GM18498 (cell line): ENCODE measurements around the gene IFI27L1.
A peak's percentile ranks its signal among the peaks of the same experiment; 100 is the strongest.

Source experiments
- ATAC-seq: cut with Tn5 transposase; IDR thresholded peaks from one replicate; pipeline ENCODE4 v1.9.1; 2021; ENCODE audit warnings: mild to moderate bottlenecking, moderate library complexity; ENCODE audit not compliant: unreplicated experiment

IFI27L1 gene

DNA sequence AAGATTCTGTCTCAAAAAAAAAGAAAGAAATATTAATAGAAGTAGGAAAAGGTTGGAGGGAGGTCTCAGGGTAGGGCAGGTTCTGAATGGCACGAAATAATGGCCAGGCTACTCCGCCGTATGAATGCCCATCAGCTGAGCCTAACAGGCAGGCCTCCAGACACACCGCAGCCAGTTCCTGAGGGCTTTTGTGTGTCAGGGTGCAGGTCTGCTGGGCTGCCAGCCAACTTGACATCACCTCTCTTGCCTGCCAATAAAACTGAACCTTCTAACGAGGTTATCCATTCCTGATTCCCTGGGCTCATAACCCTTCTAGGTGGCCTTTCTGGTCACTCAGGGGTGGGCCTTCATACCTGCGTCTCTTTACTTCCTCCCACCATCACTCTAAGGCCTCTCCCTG is 32.4 kb downstream of the IFI27L1 start:
- no peak for ATAC-seq

DNA sequence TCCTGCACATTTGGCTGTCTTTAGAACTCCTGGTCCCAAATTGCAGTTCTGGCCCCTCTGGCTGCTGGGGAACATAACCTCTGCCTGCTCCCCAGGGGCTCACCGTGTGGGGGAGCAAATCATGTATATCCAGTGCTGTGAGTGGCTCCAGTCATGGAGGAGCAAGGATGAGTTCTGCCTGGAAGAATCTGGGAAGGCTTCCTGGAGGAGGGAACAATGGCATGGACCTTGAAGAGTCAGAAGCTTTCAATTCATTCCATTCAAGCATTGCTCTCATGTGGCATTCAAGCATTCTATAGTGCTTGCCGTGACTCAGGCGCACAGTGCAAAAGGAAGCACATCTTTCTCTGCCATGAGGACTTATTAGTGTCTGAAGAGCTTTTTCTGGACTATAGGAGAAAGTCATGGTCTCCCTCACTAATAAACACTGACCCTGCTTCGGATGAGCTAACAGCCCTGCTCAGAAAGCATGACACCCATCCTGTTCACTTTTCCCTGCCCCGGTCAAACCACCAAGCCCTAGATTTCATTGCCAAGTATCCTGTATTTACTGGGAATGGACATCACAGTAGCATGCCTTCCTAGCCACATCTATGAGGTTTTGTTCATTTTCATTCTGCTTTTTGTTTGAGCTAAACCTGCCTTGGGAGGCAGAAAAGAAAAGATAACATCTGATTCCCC is 32.9 kb downstream of the IFI27L1 start:
- ATAC-seq = no peak

DNA sequence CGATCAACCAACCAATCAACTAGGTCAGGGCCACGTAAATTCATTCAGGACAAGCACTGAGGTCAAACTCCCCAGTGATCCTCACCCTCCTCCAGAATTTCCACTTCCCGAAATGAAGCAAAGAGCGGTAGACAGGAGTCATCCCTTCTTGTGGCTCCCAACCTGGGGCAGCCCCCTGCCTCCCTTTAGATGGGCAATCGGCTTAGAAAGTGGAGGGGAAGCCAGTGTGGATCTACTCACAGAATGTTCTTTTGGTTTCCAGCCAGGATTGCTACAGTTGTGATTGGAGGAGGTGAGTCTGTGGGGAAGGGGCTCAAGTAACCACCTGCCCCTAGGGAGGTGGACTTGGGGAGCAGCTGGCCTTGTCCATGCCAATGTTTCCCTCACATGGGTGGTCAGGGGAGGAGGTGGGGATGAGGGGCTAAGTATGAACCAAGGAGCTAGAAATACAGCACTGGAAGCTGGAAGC is 33.5 kb downstream of the IFI27L1 start:
- no peak for ATAC-seq

DNA sequence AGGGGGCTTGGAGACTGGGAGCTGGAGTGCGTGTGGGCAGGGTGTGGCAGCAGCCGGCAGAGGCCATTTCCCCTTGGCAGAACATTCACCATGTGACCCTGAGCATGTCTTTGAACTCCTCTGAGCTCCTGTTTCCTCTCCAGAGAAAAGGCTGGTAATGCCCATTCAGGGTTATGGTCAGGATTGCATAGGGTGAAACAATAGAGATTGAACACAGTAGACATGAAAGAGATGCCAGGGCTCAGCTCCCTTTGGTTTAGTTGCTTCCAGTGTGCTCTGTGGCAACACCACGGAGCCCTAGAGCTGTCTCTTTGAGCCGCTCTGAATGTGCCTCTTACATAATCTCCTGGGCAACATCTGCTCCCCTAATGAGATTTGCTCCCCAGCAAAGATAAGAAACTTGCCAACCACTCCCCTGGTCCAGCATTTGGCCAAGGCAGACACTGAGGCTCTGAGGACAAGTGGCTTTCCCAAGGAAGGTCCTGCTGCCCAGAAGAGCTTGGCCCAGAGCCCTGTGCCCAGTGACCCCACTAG is 34.0 kb downstream of the IFI27L1 start:
- no peak for ATAC-seq

DNA sequence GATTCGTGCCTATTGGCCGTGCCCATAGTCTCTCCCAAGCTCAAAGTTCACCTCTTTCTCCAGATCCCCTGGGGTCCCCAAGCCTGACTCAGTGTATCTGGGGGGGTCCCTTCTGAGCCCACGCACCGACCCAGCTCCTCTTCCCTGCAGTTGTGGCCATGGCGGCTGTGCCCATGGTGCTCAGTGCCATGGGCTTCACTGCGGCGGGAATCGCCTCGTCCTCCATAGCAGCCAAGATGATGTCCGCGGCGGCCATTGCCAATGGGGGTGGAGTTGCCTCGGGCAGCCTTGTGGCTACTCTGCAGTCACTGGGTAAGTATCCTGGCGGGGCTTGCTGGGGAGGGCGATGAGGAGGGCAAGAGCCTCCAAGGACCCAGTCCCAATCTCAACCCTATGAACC is 34.5 kb downstream of the IFI27L1 start:
- no peak for ATAC-seq

DNA sequence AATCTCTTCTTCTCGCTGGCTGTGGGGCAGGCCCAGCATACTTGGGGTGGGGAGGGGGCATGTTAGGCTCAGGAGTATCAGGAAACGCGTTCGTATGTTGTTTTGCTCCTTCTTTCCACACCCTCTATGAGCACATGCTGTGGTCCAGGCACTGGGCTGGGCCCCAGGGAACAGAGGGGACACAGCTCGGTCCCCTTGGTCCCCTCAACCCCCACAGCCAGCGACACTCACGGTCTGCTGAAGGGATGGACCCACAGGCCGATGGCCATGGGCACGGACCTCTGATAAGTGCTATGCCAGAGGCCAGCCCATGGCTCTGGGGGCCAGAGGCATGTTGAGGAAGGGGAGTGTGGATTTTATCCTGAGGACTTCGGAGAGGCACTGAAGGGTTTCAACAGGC is 35.6 kb downstream of the IFI27L1 start:
- no peak for ATAC-seq

DNA sequence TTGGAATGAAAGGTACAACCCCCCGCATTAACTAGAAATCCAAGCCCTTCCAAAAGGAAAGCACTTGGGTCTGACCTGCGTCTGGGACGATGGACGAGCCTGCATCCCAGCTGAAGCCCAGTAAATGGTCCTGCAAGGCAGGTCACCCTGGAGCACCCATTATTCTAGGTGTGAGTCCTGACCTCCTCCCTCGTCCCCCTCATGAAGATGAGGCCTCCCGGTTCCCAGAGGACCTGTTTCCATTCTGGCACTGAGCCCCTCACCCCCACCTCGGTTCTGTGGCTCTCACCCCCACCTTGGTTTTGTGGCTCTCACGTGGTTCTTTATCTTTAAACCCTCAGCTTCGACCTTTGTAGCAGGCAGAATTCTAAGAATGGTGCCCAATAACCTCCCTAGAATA is 36.7 kb downstream of the IFI27L1 start:
- no peak for ATAC-seq

DNA sequence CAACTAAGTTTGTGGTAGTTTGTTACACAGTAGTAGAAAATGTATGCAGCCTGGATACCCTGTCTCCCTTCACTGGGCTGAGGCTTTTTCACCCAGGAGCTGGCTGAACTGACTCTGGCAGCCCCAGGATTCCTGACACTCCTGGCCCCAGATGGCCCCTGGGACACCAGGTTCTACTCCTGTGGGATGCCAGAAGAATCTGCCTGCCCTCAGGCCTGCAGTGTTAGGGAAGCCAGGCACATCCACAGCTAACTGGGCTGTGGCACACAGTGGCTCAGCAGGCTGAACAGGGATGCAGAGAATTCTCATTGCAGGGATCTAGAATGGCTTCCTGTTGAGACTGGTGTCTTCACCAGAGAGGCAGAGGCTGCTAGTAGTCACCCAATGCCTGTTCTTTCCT is 38.0 kb downstream of the IFI27L1 start:
- ATAC-seq = no peak

DNA sequence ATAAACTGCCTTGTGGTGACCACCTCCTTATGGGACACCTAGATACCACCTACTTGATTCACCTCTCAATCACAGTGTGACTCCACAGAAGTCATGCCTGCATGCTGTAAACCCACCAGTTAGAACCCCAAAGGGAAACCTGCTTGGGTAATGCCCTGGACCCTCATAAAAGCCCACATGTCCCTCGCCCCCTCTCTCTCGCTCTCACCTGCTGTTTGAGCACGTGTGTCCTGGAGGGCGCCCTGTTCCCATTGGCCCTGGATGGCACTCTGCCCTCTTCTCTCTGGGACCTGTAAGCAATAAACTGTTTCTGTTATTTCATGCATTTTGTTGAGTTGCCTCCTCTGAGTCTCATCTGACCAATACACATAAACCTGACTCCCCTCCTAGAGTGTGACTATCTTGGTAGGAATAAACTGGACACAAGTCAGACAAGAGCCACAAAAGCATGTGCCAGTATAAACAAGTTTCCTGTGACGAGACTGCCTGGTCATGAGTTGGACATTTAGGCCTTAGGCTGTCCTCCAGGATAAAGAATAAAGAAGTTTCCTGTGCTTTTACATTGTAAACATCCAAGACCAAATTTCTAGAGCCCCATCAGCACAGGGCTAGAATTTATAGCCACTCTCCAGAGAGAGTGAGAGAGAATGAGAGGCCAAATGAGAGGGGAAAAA is 39.7 kb downstream of the IFI27L1 start:
- ATAC-seq = no peak

DNA sequence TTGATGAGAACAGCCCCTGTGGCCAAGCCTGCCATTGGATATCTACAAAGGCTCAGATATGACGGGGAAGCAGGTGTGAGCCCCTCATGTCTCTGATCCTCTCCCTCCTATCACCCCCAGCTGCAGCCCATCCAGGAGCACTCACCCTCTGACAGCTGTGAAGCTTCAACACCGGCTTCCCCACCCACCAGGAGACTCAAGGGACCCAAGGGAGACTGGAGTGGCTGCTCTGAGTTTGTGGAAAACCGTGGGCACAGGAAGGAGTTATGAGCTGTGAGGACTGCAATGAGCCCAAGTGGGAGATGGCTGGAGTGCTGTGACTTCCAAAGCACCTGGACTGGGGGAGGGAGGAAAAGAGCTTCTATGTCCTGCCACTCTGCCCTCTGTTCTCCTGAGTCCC is 40.4 kb downstream of the IFI27L1 start:
- no peak for ATAC-seq

DNA sequence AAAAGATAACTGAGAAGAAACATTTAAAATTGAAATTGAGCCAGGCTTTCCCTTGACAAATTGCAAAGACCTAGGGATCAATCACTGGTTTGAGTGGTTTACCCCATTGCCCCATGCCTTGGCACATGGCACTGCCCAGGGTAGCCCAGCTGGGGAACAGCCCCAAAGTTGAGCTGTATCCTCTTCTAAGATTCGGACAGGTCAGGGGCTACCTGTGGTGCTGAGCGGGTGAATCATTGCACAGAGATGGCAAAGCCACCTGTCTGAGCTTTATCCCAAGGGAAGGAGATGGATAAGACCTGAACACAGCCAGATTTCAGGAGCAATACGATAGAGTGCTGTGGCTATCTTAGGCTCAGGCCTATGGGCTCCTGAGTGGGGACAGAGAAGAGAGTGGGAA is 41.3 kb downstream of the IFI27L1 start:
- ATAC-seq = no peak

DNA sequence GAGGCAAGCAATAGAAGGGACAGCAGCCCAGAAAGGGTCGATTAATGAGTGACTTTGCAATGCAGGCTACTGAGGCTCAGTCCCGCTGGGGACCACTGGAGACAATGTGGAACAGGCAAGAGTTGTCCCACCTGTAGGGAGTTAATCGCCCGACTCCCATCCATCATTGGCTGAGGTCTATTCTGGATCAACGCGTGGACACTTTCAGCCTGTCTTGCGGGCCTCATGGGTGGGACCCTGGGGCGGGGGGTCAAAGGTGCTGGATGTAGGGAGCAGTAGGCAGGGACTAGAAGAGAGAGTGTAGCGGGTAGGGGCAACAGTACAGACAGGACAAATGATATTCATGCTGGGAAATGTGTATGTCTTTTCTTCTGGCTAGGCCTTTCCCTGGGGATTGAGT is 42.2 kb downstream of the IFI27L1 start:
- ATAC-seq = no peak

DNA sequence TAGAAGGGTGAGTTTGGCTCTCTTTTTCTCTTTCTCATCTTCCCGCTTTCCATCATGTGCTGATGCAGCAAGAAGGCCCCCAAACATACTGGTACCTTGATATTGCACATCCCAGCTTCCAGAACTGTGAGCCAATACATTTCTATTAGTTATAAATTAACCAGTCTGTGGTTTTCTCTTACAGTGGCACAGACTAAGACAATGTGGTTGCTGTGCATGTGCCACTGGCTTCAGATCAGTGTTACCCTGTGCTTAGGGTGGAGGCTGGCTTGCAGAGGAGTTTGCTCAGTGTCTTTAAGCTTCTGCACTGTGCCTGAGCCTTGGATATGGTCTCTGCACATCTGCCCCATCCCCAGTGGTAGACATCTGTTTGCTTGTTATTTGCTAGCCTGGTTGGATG is 42.8 kb downstream of the IFI27L1 start:
- no peak for ATAC-seq

DNA sequence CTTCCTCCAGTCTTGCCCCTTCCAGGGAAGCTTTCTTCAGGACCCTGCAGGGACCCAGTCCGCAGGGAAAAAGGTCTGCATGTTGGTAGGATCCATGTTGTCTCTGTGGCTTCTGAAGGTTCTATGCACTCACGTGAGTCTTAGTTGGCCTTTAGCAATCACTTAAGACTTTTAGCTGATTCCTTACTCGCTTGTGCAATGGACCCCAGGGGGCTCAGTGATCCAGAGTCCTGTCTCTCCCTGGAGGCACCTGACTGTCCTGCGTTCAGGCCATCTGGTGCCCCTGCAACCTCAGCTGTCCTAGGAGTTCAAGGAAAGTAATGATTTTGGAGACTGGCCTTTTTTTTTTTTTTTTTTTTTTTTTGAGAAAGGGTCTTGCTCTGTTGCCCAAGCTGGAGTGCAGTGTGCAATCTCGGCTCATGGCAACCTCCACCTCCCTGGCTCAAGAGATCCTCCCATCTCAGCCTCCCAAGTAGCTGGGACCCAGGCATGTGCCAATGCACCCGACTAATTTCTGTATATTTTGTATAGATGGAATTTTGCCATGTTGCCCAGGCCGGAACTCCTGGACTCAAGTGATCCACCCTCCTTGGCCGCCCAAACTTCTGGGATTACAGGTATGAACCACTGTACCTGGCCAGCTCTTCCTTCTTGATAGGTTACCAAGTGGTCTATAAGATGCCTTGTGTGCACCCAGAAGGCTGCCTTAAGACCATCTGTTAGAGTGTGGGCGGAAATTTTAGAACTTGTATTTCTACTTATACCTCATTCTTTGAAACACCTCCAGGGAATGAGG is 43.7 kb downstream of the IFI27L1 start:
- no peak for ATAC-seq

DNA sequence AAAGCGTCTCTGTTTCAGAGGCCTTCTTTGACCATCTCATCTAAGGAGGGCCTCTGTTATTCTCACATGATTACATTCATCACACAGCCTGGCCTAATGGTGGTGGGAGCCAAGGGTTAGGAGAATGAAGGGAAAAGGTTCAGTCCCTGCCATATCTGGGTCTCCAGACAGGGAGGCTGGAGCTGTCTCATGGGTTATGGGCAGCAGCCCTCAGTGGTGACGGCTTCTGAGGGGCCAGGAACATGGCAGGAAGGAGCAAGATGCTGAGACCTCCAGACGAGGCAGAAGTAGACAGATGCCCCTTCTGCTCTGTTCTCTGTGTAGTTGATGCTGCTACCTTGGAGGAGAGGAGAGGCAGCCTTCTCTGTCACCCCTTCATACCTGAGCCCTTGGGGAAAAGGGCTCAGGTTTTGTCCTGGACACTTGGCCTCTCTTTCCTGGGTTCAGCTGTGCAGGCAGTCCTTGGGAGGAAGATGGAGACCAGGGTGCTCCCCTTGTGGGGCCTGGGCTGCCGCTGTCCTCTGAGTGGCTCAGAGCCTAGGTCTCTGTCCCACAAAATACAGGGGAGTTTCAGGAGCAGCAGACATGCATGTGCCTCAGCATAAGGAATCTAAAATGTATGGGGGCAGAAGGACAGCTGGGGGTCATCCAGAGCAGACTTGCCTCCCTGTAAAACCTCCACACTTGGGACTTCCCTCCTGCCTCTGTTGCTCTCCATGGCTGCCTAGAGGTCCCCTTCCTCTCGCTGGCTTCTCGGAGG is 44.7 kb downstream of the IFI27L1 start:
- ATAC-seq = no peak

DNA sequence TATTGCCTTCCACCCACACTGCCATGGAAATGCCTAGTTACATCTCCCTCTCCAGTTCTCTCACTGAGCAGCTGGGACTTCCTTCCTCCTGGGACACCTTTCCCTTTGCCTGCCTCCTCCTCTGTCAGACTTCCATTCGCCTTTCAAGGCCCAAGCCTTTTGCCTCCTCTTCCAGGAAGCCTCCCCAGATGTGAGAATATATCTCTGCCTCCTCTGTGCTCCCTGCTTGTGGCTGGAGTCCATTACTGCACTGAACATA is 45.2 kb downstream of the IFI27L1 start:
- no peak for ATAC-seq

DNA sequence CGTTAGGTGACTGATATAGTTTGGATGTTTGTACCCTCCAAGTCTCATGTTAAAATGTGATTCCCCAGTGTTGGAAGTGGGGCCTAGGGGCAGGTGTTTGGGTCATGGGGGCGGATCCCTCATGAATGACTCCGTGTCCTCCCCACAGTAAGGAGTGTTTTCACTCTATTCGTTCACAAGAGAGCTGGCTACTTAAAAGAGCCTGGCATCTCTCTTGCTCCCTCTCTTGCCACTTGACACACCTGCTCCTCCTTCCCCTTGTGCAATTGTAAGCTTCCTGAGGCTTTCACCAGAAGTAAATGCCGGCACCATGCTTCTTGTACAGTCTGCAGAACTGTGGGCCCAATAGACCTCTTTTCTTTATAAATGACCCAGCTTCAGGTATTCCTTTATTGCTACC is 45.7 kb downstream of the IFI27L1 start:
- no peak for ATAC-seq

DNA sequence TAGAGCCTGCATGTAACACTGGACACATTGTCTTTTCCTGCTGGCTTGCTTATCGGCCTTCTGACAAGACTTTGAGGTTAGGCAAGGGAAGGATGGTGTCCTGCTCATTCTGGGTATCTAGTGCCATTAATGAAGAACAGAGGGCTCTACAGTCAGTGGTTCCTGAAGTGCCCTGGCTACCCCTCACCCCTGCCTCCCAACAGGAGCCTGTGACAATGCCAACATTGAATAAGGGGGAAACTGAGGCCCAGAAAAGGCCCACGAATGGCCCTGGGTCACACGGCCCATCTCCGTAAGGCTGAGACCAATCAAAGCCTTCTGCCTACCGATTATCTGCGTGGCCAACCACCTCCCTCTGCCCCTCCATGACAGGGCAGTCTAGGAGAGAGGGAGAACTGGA is 46.2 kb downstream of the IFI27L1 start:
- no peak for ATAC-seq

DNA sequence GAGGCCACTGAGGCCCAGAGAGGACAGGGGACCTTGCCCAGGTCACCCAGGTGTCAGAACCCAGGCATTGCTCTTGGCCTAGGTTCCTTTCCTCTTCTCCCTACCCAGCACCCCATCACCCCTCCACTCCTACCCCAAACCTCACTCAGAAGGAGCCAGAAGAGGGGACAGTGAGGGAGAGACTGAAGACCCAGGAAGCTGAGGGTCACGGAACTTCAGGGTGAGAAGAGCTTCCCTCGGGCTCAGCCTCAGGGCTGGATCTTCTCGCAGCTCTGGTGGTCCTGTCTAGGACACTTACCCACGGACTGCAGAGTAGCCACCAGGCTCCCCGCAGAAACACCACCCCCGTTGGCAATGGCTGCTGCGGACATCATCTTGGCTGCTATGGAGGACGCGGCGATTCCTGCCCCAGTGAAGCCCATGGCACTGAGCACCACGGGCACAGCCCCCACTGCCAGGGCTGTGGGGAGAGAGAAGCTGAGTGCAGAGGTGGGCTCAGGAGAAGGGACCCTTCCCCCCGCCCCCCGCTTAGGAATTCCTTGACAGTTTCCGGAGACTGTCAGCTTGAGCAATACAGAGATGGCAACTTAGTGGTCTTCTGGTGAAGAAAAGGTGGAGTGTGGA is 47.2 kb downstream of the IFI27L1 start:
- ATAC-seq = no peak

DNA sequence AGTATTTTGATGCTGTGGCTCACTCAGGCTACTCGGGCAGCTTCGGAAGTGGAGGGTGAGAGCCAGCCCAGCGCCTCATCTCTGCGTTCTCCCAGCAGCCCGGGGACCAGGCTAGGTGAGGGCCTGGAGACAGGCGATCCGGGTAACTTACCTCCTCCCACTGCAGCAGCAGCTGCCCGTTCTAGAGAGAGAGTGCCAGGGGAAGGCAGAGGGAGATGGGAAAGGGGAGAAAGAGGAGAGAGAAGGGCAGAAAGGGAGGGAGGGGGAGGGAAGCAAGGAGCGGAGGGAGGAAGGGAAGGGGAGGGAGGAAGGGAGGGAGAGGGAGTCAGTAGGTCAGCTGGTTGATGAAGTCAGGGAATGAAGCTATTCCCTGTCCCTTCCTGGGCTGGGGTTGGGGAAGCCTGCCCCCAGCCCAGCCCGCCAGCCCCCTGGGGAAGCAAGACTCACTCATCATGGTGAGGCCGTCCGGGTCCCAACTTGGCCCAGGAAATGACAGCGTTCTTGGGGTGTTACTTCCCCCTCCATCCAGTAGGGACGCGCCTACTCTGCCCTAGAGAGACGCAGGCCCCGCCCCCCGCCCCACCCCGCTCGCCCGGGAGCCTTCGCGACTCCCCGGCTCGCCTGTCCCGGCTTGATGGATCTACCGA is 48.1 kb downstream of the IFI27L1 start, which contains the start of gene IFI27L2:
Gene IFI27L2, minus strand, starts transcription at position 494 of the 647 bp plus-strand sequence. Its CDS starts 40 bp downstream, at position 454.
- ATAC-seq = peak; percentile 93
